Panc1 (cell line): Measurements from ENCODE around the gene NME3. TPM values are rescaled to one million over a fixed set of nuclear protein-coding genes. Genes with fewer than 3 reads are reported as not detected.
"Not testable (repeated sequence)": the region's sequence is repeated elsewhere in the genome, so short reads cannot be mapped to it uniquely, and the experiment has no call there.

Experiments used
- ATAC-seq: fragments of 200-7000 bp; cut with Tn5 transposase; 2 replicates; pipeline ENCODE4 v1.9.1; 2020; ENCODE audit warnings: mild to moderate bottlenecking, moderate library complexity
- BruUV-seq: library from RNA; stranded (reverse); fragments of 400-500 nt; replicated peaks from 2 replicates; lab custom pipeline; 2021; lab: Mats Ljungman, UMichigan
- CTCF ChIA-PET: fragments of 300-600 bp; sonication (Branson Sonifier 250); formaldehyde crosslinking; loops from one replicate; lab custom pipeline; 2022; ENCODE audit warnings: antibody characterized with exemption; lab: Charles Lee
- POLR2A ChIA-PET: fragments of 300-600 bp; sonication (Branson Sonifier 250); formaldehyde crosslinking; loops from one replicate; lab custom pipeline; 2022; ENCODE audit warnings: antibody characterized with exemption; lab: Charles Lee
- DNase-seq: peaks from one replicate; pipeline ENCODE4 v3.0.0-alpha.2; 2010; ENCODE audit warnings: low read depth, low spot score
- H3K27ac ChIP-seq: 2 replicates; pipeline ENCODE4 v1.5.1; 2011; ENCODE audit warnings: mild to moderate bottlenecking, low read length, inconsistent platforms
- H3K27me3 ChIP-seq: fragments of 200-500 bp; sonication (Bioruptor generic); 2 replicates; pipeline ENCODE4 v1.6.0; 2014; ENCODE audit warnings: low read length, inconsistent platforms; ENCODE audit not compliant: control insufficient read depth, insufficient read depth
- H3K36me3 ChIP-seq: fragments of 200-500 bp; sonication (Bioruptor generic); 2 replicates; pipeline ENCODE4 v1.5.1; 2014; ENCODE audit warnings: inconsistent platforms, mild to moderate bottlenecking, low read length, moderate library complexity; ENCODE audit not compliant: control insufficient read depth, insufficient read depth
- H3K4me1 ChIP-seq: 2 replicates; pipeline ENCODE4 v1.5.1; 2011; ENCODE audit warnings: inconsistent platforms, mild to moderate bottlenecking, low read length, moderate library complexity; ENCODE audit not compliant: control insufficient read depth, insufficient read depth
- H3K4me3 ChIP-seq, 2 experiments: 2 replicates each; pipeline ENCODE4 v1.5.1; 2011 to 2012; ENCODE audit warnings: low read depth in 2 of 2, low read length in 2 of 2, mild to moderate bottlenecking in 2 of 2, inconsistent platforms in 1 of 2, moderate library complexity in 1 of 2
- H3K9me3 ChIP-seq: fragments of 200-500 bp; sonication (Bioruptor generic); 2 replicates; pipeline ENCODE4 v1.5.1; 2014; ENCODE audit warnings: low read depth, mild to moderate bottlenecking, inconsistent platforms, low read length, moderate library complexity; ENCODE audit not compliant: control insufficient read depth, insufficient read depth
- POLR2AphosphoS5 ChIP-seq: IDR thresholded peaks from 2 replicates; pipeline ENCODE4 v1.6.1; 2012; ENCODE audit warnings: mild to moderate bottlenecking, low read depth, low read length, moderate library complexity
- SIN3A ChIP-seq: IDR thresholded peaks from 2 replicates; pipeline ENCODE4 v1.6.1; 2012; ENCODE audit warnings: low read depth, mild to moderate bottlenecking, low read length, moderate library complexity, borderline replicate concordance; ENCODE audit not compliant: insufficient read depth
- TCF7L2 ChIP-seq: IDR thresholded peaks from 2 replicates; pipeline ENCODE4 v1.6.1; 2011; ENCODE audit warnings: mild to moderate bottlenecking, low read depth, low read length, inconsistent platforms
- in situ Hi-C: cut with HindIII; loops from 2 replicates; pipeline ENCODE4 v1.10.0; 2016; ENCODE audit warnings: low sequenced_read_pairs, low pct_unique_long_range_greater_than_20kb
- intact Hi-C: fragments of 100-400 bp; cut with micrococcal nuclease; formaldehyde crosslinking; loops from one replicate; pipeline ENCODE4 v1.10.0; 2022; ENCODE audit not compliant: unreplicated experiment
- total RNA-seq: library from RNA; stranded (reverse); gene quantifications from one replicate; pipeline ENCODE4 v1.2.1, GENCODE V29; 2021; ENCODE audit not compliant: unreplicated experiment
- TF ChIP-seq, protein P1 (sequence below), 2 experiments: IDR thresholded peaks; 2 replicates each; pipeline ENCODE4 v1.6.1; 2011 to 2012; ENCODE audit warnings: low read depth in 2 of 2, control low read depth in 1 of 2, low read length in 1 of 2, mild to moderate bottlenecking in 1 of 2, moderate library complexity in 1 of 2; ENCODE audit not compliant: insufficient read depth in 1 of 2
- TF ChIP-seq, protein P2 (sequence below): fragments of 450-650 bp; IDR thresholded peaks from 2 replicates; pipeline ENCODE4 v1.5.1; 2017; ENCODE audit warnings: mild to moderate bottlenecking

The NME3 gene
- total RNA-seq, 1 experiment from 2014 or later: 117 TPM

GRCh38 chr16:1734123-1734522, 37.2 kb downstream of the NME3 start:
- H3K27me3 ChIP-seq: no peaks in the 10 kb centered on the region
- intact Hi-C loops: no loop called here
- TF ChIP-seq, protein P1, sequence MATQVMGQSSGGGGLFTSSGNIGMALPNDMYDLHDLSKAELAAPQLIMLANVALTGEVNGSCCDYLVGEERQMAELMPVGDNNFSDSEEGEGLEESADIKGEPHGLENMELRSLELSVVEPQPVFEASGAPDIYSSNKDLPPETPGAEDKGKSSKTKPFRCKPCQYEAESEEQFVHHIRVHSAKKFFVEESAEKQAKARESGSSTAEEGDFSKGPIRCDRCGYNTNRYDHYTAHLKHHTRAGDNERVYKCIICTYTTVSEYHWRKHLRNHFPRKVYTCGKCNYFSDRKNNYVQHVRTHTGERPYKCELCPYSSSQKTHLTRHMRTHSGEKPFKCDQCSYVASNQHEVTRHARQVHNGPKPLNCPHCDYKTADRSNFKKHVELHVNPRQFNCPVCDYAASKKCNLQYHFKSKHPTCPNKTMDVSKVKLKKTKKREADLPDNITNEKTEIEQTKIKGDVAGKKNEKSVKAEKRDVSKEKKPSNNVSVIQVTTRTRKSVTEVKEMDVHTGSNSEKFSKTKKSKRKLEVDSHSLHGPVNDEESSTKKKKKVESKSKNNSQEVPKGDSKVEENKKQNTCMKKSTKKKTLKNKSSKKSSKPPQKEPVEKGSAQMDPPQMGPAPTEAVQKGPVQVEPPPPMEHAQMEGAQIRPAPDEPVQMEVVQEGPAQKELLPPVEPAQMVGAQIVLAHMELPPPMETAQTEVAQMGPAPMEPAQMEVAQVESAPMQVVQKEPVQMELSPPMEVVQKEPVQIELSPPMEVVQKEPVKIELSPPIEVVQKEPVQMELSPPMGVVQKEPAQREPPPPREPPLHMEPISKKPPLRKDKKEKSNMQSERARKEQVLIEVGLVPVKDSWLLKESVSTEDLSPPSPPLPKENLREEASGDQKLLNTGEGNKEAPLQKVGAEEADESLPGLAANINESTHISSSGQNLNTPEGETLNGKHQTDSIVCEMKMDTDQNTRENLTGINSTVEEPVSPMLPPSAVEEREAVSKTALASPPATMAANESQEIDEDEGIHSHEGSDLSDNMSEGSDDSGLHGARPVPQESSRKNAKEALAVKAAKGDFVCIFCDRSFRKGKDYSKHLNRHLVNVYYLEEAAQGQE (IDR thresholded peaks at IDR 0.05; ENCODE audit: insufficient read depth in 1 of 2, low read depth in 2 of 2, low read length in 1 of 2): no peak
- TF ChIP-seq, protein P2, sequence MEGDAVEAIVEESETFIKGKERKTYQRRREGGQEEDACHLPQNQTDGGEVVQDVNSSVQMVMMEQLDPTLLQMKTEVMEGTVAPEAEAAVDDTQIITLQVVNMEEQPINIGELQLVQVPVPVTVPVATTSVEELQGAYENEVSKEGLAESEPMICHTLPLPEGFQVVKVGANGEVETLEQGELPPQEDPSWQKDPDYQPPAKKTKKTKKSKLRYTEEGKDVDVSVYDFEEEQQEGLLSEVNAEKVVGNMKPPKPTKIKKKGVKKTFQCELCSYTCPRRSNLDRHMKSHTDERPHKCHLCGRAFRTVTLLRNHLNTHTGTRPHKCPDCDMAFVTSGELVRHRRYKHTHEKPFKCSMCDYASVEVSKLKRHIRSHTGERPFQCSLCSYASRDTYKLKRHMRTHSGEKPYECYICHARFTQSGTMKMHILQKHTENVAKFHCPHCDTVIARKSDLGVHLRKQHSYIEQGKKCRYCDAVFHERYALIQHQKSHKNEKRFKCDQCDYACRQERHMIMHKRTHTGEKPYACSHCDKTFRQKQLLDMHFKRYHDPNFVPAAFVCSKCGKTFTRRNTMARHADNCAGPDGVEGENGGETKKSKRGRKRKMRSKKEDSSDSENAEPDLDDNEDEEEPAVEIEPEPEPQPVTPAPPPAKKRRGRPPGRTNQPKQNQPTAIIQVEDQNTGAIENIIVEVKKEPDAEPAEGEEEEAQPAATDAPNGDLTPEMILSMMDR: no peak
- no peak for TF ChIP-seq POLR2AphosphoS5
- TF ChIP-seq TCF7L2: no peak
- in situ Hi-C loops: no loop called here
- no peaks in the 10 kb centered on the region for H3K36me3 ChIP-seq
- H3K27ac ChIP-seq: no peak overlapping the region
- H3K9me3 ChIP-seq: no peaks in the 10 kb centered on the region
- no peak overlapping the region for H3K4me3 ChIP-seq
- ChIA-PET CTCF (no interaction called here), POLR2A (no interaction called here)
- BruUV-seq: no TSS peak
- H3K4me1 ChIP-seq: no peaks in the 10 kb centered on the region
- ATAC-seq (no peak), DNase-seq (no peak)

GRCh38 chr16:1732551-1732987, 38.8 kb downstream of the NME3 start:
- H3K4me1 ChIP-seq, POLR2A ChIA-PET, ATAC-seq, H3K27ac ChIP-seq, H3K9me3 ChIP-seq, in situ Hi-C loops, intact Hi-C loops, DNase-seq, BruUV-seq, H3K36me3 ChIP-seq, H3K4me3 ChIP-seq, CTCF ChIA-PET, H3K27me3 ChIP-seq: not testable (repeated sequence)

DNA sequence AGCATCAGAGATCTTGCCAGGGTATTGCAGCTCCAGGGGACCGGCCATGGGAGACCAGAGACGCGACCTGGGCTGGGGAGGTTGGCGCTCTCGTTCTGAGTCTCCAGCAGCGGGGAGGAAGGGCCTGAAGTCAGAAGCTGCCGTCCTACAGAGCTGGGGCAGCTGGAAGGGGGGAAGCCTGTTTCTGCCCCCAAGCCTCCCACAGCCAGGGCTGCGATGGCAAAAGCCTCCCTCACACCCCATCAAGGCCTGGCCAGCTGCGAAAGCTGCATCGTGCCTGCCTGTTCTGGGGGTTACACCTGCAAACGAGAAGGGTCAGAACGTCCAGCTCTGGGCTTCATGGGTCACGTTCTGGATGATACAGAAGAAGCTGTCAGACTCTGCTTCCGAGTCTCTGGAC, 39.3 kb downstream of the NME3 start:
- in situ Hi-C loops: no loop called here
- BruUV-seq: no TSS peak

More for the DNA sequence above, 39.3 kb downstream of the NME3 start:
- no peaks in the 10 kb centered on the region for H3K36me3 ChIP-seq
- DNase-seq: no peak
- no peak overlapping the region for H3K27ac ChIP-seq
- intact Hi-C loops: no loop called here
- no peak for ATAC-seq
- ChIA-PET POLR2A (no interaction called here), CTCF (no interaction called here)
- H3K9me3 ChIP-seq: no peaks in the 10 kb centered on the region
- H3K4me3 ChIP-seq: no peak overlapping the region
- no peaks in the 10 kb centered on the region for H3K27me3 ChIP-seq
- TF ChIP-seq, protein P2: no peak
- TF ChIP-seq POLR2AphosphoS5: no peak
- TF ChIP-seq SIN3A: no peak
- TF ChIP-seq, protein P1 (IDR thresholded peaks at IDR 0.05; ENCODE audit: insufficient read depth in 1 of 2, low read depth in 2 of 2, low read length in 1 of 2): no peak
- TF ChIP-seq TCF7L2: no peak
- no peaks in the 10 kb centered on the region for H3K4me1 ChIP-seq
